GM23338 (cell line): Measurements from ENCODE around the gene BPTF.
"Not testable (repeated sequence)": the region's sequence is repeated elsewhere in the genome, so short reads cannot be mapped to it uniquely, and the experiment has no call there.

Experiments used
- CTCF ChIP-seq, 2 experiments: fragments of 200-600 bp in 1 of 2; sonication (generic) in 1 of 2; conservative IDR thresholded peaks; 2 replicates each; pipeline versions ENCODE4 v1.5.1 to v1.6.1; 2016 to 2017; ENCODE audit warnings: antibody characterized with exemption in 2 of 2, low read depth in 2 of 2, mild to moderate bottlenecking in 2 of 2, moderate library complexity in 1 of 2
- EZH2 ChIP-seq: fragments of 200-600 bp; sonication (generic); IDR thresholded peaks from one replicate; pipeline ENCODE4 v1.8.0; 2017; ENCODE audit warnings: antibody characterized with exemption, mild to moderate bottlenecking, low read depth; ENCODE audit not compliant: unreplicated experiment
- EZH2phosphoT487 ChIP-seq: fragments of 200-600 bp; sonication (generic); IDR thresholded peaks from one replicate; pipeline ENCODE4 v1.8.1; 2018; ENCODE audit warnings: antibody characterized with exemption; ENCODE audit not compliant: unreplicated experiment
- POLR2AphosphoS5 ChIP-seq: IDR thresholded peaks from 2 replicates; pipeline ENCODE4 v1.6.1; 2016; ENCODE audit warnings: antibody characterized with exemption, low read depth
- REST ChIP-seq: IDR thresholded peaks from one replicate; pipeline ENCODE4 v1.6.1; 2018; ENCODE audit warnings: antibody characterized with exemption; ENCODE audit not compliant: unreplicated experiment
- ZNF462 ChIP-seq: fragments of 250-450 bp; sonication (Bioruptor Pico); IDR thresholded peaks from 2 replicates; pipeline ENCODE4 v1.5.0; 2020; ENCODE audit warnings: mild to moderate bottlenecking, moderate library complexity

GRCh38 chr17:67905298-67905697 lies 80.0 kb downstream of the BPTF start:
- not testable (repeated sequence) for TF ChIP-seq CTCF (conservative IDR thresholded peaks at IDR 0.05; ENCODE audit: low read depth in 2 of 2); EZH2; ZNF462; EZH2phosphoT487; REST; POLR2AphosphoS5
